Muscle of leg (tissue), 11 donors: ENCODE data around the gene LAMC1. TPM values are rescaled to one million over a fixed set of nuclear protein-coding genes. Genes with fewer than 3 reads are reported as not detected.
A peak's percentile ranks its signal among the peaks of the same experiment; 100 is the strongest.

Source experiments
- DNase-seq: peaks from one replicate; pipeline ENCODE4 v3.0.0; 2013
- H3K27ac ChIP-seq: one replicate; pipeline ENCODE4 v1.5.1; 2013; ENCODE audit warnings: mild to moderate bottlenecking, low read length, control low read depth
- H3K27me3 ChIP-seq: one replicate; pipeline ENCODE4 v1.6.1; 2013; ENCODE audit warnings: low read length; ENCODE audit not compliant: control insufficient read depth, insufficient read depth
- H3K36me3 ChIP-seq: one replicate; pipeline ENCODE4 v1.6.1; 2013; ENCODE audit warnings: low read length; ENCODE audit not compliant: control insufficient read depth, insufficient read depth
- H3K4me1 ChIP-seq: one replicate; pipeline ENCODE4 v1.6.1; 2013; ENCODE audit warnings: low read length; ENCODE audit not compliant: control insufficient read depth, insufficient read depth
- H3K4me3 ChIP-seq: one replicate; pipeline ENCODE4 v1.5.1; 2013; ENCODE audit warnings: low read length, control low read depth
- H3K9me3 ChIP-seq: replicated peaks from 2 replicates; pipeline ENCODE4 v1.6.1; 2013; ENCODE audit warnings: low read depth, low read length; ENCODE audit not compliant: control insufficient read depth
- WGBS: methylation state at CpG from one replicate; pipeline ENCODE4 v1.1.5; 2013; ENCODE audit warnings: missing lambda C conversion rate; ENCODE audit not compliant: insufficient coverage; 5-methylcytosine and 5-hydroxymethylcytosine counted together
- polyA plus RNA-seq, 8 donors: library from polyadenylated mRNA; unstranded; fragments of 120-200 nt; gene quantifications; one replicate each; pipeline versions ENCODE4 v1.2.1 to v1.2.3, GENCODE V29; 2013; ENCODE audit warnings: inconsistent platforms in 1 of 8, low replicate concordance in 1 of 8; ENCODE audit not compliant: insufficient read length in 8 of 8, insufficient read depth in 1 of 8
- total RNA-seq: library from RNA; stranded (reverse); fragments of 120-200 nt; gene quantifications from one replicate; pipeline ENCODE4 v1.2.4, GENCODE V29; 2013

LAMC1 gene
- total and polyA plus RNA-seq, 9 donors, result 203 to 436 (median 311) TPM

GRCh38 chr1:183012301-183012994 is 10.8 kb upstream of the LAMC1 start:
- Histone ChIP-seq H3K27ac (peak overlapping the region; percentile 49), H3K9me3 (peaks cover 2% of the 10 kb centered on the region), H3K4me1 (no peaks in the 10 kb centered on the region), H3K27me3 (no peaks in the 10 kb centered on the region), H3K36me3 (no peaks in the 10 kb centered on the region), H3K4me3 (no peak overlapping the region)
- no peak for DNase-seq
- 80% methylated on average over 1 of the region's 6 CpGs for WGBS

GRCh38 chr1:183019139-183019740 is 4.0 kb upstream of the LAMC1 start:
- peak overlapping the region; percentile 67 for H3K27ac ChIP-seq
- no peaks in the 10 kb centered on the region for H3K4me1 ChIP-seq
- no peaks in the 10 kb centered on the region for H3K9me3 ChIP-seq
- H3K4me3 ChIP-seq, result no peak overlapping the region
- H3K36me3 ChIP-seq, result no peaks in the 10 kb centered on the region
- no peaks in the 10 kb centered on the region for H3K27me3 ChIP-seq
- WGBS, result no CpG with 5 or more reads among the region's 3 CpGs
- DNase-seq, result no peak

- Histone ChIP-seq H3K36me3 (no peaks in the 10 kb centered on the region), H3K27ac (peak overlapping the region; percentile 67), H3K4me1 (no peaks in the 10 kb centered on the region), H3K4me3 (no peak overlapping the region), H3K27me3 (no peaks in the 10 kb centered on the region), H3K9me3 (no peaks in the 10 kb centered on the region)
- WGBS, result 0% methylated on average over 1 of the region's 1 CpG
- peak; percentile 74 for DNase-seq
Measured at GRCh38 chr1:183019860-183020259, 3.4 kb upstream of the LAMC1 start.

- Histone ChIP-seq H3K9me3 (no peaks in the 10 kb centered on the region), H3K4me3 (peak overlapping the region; percentile 83), H3K4me1 (no peaks in the 10 kb centered on the region), H3K27me3 (no peaks in the 10 kb centered on the region), H3K36me3 (no peaks in the 10 kb centered on the region), H3K27ac (peak overlapping the region; percentile 97)
- 25% methylated on average over 3 of the region's 11 CpGs for WGBS
- DNase-seq, result no peak
Measured at GRCh38 chr1:183021405-183022201, 1.6 kb upstream of the LAMC1 start.

GRCh38 chr1:183022202-183023145 is 746 bp upstream of the LAMC1 start:
- DNase-seq, result peak; percentile 98
- H3K27me3 ChIP-seq, result no peaks in the 10 kb centered on the region
- H3K4me3 ChIP-seq, result peak overlapping the region; percentile 83
- peak overlapping the region; percentile 97 for H3K27ac ChIP-seq
- H3K4me1 ChIP-seq, result no peaks in the 10 kb centered on the region
- no peaks in the 10 kb centered on the region for H3K36me3 ChIP-seq
- under 1% methylated on average over 38 of the region's 57 CpGs for WGBS
- H3K9me3 ChIP-seq, result no peaks in the 10 kb centered on the region

GRCh38 chr1:183023601-183024316 is 539 bp downstream of the LAMC1 start:
- under 1% methylated on average over 68 of the region's 68 CpGs for WGBS

GRCh38 chr1:183024317-183025009 is 1.2 kb downstream of the LAMC1 start:
- Histone ChIP-seq H3K4me3 (peak overlapping the region; percentile 76), H3K36me3 (peaks cover 6% of the 10 kb centered on the region), H3K27ac (peak overlapping the region; percentile 88), H3K4me1 (peaks cover 4% of the 10 kb centered on the region), H3K9me3 (no peaks in the 10 kb centered on the region), H3K27me3 (no peaks in the 10 kb centered on the region)
- DNase-seq, result peak; percentile 64
- 0% methylated on average over 6 of the region's 14 CpGs for WGBS

More at GRCh38 chr1:183023601-183024316, 539 bp downstream of the LAMC1 start:
- Histone ChIP-seq H3K4me3 (peak overlapping the region; percentile 76), H3K9me3 (no peaks in the 10 kb centered on the region), H3K4me1 (peaks cover 4% of the 10 kb centered on the region), H3K36me3 (no peaks in the 10 kb centered on the region), H3K27ac (peak overlapping the region; percentile 88), H3K27me3 (no peaks in the 10 kb centered on the region)
- DNase-seq, result peak; percentile 68

- Histone ChIP-seq H3K4me1 (peaks cover 4% of the 10 kb centered on the region), H3K9me3 (no peaks in the 10 kb centered on the region), H3K36me3 (peaks cover 7% of the 10 kb centered on the region), H3K27ac (peak overlapping the region; percentile 88), H3K4me3 (peak overlapping the region; percentile 76), H3K27me3 (no peaks in the 10 kb centered on the region)
- no peak for DNase-seq
- WGBS, result no CpG with 5 or more reads among the region's 3 CpGs
Measured at GRCh38 chr1:183025010-183025337, 1.8 kb downstream of the LAMC1 start.
